ENCODE results near the gene C1RL.
"Not testable (repeated sequence)": the region's sequence is repeated elsewhere in the genome, so short reads cannot be mapped to it uniquely, and the experiment has no call there.

C1RL gene

GRCh38 chr12:7058850-7059395, 50.1 kb downstream of the C1RL start:
- DNase-seq, result no peak

- DNase-seq, result no peak
These were observed 50.7 kb downstream of the C1RL start for GRCh38 chr12:7058163-7058845.

DNA sequence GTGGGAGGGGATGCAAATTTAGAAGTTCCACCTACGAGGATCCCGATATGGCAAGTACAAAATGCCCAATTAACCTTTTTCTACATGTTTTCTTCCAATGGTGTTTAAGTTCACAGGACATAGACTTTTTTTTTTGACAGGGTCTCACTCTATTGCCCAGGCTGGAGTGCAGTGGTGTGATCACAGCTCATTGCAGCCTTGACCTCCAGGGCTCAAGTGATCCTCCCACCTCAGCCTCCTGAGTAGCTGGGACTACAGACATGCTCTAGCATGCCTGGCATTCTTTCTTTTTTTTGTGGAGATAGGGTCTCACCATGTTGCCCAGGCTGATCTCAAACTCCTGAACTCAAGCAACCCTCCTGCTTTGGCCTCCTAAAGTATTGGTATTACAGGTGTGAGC, 53.3 kb downstream of the C1RL start:
- not testable (repeated sequence) for DNase-seq

DNA sequence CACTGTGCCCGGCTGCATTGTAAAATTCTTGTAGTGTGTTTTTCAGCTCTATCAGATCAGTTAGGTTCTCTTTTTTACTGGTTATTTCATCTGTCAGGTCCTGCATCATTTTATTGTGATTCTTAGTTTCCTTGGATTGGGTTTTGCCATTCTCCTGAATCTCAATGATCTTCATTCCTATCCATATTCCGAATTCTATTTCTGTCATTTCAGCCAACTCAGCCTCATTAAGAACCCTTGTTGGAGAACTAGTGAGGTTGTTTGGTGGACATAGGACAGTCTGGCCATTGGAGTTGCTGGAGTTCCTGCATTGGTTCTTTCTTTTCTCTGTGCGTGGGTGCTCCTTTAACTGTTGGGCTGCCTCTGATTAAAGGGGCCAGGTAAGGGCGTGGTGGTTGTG, 54.1 kb downstream of the C1RL start:
- DNase-seq, result no peak

DNA sequence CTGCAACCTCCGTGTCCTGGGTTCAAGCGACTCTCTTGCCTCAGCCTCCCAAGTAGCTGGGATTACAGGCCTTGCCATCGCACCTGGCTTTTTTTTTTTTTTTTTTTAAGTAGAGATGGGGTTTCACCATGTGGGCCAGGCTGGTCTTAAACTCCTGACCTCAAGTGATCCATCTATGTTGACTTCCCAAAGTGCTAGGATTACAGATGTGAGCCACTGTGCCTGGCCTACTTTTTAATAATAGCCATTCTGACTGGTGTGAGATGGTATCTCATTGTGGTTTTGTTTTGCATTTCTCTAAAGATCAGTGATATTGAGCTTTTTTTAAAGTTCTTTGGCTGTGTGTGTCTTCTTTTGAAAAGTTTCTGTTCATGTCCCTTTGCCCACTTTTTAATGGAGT, 59.0 kb downstream of the C1RL start:
- DNase-seq, result not testable (repeated sequence)

- not testable (repeated sequence) for DNase-seq
These were observed 59.5 kb downstream of the C1RL start for GRCh38 chr12:7049445-7049951.

DNA sequence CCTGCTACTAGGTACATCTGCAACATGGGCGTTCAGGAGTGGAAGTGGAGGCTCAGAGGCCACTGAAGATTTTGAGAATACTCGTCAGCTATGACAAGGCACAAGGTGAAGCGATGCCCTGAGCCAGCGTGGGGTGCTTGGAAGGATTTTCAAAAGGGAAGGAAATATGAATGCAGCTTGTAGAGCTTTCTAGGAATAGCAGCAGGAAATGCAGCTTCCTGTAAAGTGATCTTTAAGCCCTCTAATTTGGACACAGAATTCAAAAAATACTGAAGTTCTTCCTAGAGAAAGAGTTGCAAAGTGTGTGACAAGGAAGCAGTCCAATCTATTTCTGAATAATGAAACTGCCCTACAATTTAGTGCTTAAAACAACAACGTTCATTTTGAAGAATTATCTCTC, 61.7 kb downstream of the C1RL start:
- no peak for DNase-seq

- no peak for DNase-seq
These were observed 62.5 kb downstream of the C1RL start for GRCh38 chr12:7046383-7047105.

- no peak for DNase-seq
These were observed 63.1 kb downstream of the C1RL start for GRCh38 chr12:7045913-7046312.

All from activated T-cell treated with anti-CD3 and anti-CD28 coated beads, Interleukin-2, amount 50 U/mL, for 1 hour (primary cell).